ENCODE measurements around the gene NFYB. TPM values are rescaled to one million over a fixed set of nuclear protein-coding genes. Genes with fewer than 3 reads are reported as not detected.
"Not testable (repeated sequence)": the region's sequence is repeated elsewhere in the genome, so short reads cannot be mapped to it uniquely, and the experiment has no call there.

NFYB gene
- total RNA-seq, 4 donors from 2014 or later = 40.9 to 63.0 (median 44.9) TPM

DNA sequence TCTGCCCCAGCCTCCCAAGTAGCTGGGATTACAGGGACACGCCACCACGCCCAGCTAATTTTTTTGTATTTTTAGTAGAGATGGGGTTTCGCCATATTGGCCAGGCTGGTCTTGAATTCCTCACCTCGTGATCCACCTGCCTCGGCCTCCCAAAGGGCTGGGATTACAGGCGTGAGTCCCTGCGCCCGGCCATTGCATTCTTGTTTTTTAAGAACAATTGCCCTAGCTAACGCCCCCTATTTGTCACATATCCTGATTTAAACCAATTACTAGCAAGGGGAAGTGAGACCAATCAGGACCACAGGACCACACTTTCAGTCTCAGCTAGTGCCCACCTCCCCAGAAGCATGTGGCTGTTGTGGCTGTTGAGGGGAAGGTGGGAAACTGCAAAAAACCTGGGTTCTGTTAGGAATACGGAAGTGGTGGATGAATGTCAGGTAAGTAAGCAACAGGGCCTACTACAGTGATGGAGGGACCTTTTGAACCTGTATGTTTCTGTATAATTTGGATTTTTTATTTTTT lies 37.8 kb upstream of the NFYB start:
- TF ChIP-seq, protein P1, sequence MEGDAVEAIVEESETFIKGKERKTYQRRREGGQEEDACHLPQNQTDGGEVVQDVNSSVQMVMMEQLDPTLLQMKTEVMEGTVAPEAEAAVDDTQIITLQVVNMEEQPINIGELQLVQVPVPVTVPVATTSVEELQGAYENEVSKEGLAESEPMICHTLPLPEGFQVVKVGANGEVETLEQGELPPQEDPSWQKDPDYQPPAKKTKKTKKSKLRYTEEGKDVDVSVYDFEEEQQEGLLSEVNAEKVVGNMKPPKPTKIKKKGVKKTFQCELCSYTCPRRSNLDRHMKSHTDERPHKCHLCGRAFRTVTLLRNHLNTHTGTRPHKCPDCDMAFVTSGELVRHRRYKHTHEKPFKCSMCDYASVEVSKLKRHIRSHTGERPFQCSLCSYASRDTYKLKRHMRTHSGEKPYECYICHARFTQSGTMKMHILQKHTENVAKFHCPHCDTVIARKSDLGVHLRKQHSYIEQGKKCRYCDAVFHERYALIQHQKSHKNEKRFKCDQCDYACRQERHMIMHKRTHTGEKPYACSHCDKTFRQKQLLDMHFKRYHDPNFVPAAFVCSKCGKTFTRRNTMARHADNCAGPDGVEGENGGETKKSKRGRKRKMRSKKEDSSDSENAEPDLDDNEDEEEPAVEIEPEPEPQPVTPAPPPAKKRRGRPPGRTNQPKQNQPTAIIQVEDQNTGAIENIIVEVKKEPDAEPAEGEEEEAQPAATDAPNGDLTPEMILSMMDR (IDR thresholded peaks at IDR 0.05) = no peak
- TF ChIP-seq POLR2A (IDR thresholded peaks at IDR 0.05) = no peak
- intact Hi-C loops (cut with DNase I; ENCODE audit: low total_unique reads) = no loop called here
- H3K4me1 ChIP-seq = peaks cover 0 to 20% of the 10 kb centered on the region in 2 donors
- H3K9me3 ChIP-seq = no peaks in the 10 kb centered on the region
- no peaks in the 10 kb centered on the region for H3K36me3 ChIP-seq
- no peaks in the 10 kb centered on the region for H3K27me3 ChIP-seq
- H3K4me3 ChIP-seq = no peak overlapping the region
- DNase-seq = no peak
- H3K27ac ChIP-seq = peak overlapping the region; percentile 82 to 95

DNA sequence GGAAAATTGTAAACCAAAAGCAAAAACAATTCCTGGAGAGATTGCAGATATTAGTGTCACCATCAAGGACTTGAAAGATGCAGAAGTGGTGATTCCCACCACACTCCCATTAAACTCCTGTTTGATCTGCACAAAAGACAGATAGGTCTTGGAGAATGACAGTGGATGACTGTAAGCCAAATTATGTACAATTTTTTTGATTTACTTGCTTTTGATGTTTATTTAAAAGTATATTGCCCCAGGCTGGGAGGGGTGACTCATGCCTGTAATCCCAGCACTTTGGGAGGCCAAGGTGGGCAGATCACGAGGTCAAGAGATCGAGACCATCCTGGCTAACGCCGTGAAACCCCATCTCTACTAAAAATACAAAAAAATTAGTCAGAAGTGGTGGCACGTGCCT lies 35.8 kb upstream of the NFYB start:
- peaks cover 0 to 17% of the 10 kb centered on the region in 2 donors for H3K4me1 ChIP-seq
- DNase-seq; H3K36me3 ChIP-seq; intact Hi-C loops (cut with DNase I; ENCODE audit: low total_unique reads); H3K27ac ChIP-seq; H3K9me3 ChIP-seq; H3K27me3 ChIP-seq; H3K4me3 ChIP-seq: not testable (repeated sequence)

DNA sequence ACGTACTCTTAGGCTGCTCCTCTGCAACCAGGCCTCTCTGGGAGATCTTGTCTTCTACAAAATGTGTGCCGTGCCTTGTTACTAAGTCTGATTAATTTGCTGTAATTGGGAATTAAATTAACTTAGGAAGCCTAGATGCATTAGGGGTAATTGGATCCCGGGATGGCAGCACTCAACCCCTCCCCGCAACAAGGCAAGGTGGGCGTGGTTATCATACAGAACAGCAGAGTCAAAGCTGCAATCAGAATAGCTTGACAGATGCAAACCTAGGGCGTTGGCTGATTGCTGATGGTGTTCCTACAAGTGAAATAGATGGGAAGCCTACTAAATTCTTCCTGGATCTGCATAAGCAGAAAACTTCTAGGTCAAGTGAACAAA lies 34.5 kb upstream of the NFYB start:
- H3K27ac ChIP-seq = no peak overlapping the region
- DNase-seq = no peak
- H3K27me3 ChIP-seq = no peaks in the 10 kb centered on the region
- no peaks in the 10 kb centered on the region for H3K9me3 ChIP-seq
- H3K36me3 ChIP-seq = no peaks in the 10 kb centered on the region
- no peak for TF ChIP-seq POLR2A (IDR thresholded peaks at IDR 0.05)
- TF ChIP-seq, protein P1 (IDR thresholded peaks at IDR 0.05) = no peak
- H3K4me3 ChIP-seq = no peak overlapping the region
- H3K4me1 ChIP-seq = peaks cover 0 to 10% of the 10 kb centered on the region in 2 donors
- intact Hi-C loops (cut with DNase I; ENCODE audit: low total_unique reads) = no loop called here

DNA sequence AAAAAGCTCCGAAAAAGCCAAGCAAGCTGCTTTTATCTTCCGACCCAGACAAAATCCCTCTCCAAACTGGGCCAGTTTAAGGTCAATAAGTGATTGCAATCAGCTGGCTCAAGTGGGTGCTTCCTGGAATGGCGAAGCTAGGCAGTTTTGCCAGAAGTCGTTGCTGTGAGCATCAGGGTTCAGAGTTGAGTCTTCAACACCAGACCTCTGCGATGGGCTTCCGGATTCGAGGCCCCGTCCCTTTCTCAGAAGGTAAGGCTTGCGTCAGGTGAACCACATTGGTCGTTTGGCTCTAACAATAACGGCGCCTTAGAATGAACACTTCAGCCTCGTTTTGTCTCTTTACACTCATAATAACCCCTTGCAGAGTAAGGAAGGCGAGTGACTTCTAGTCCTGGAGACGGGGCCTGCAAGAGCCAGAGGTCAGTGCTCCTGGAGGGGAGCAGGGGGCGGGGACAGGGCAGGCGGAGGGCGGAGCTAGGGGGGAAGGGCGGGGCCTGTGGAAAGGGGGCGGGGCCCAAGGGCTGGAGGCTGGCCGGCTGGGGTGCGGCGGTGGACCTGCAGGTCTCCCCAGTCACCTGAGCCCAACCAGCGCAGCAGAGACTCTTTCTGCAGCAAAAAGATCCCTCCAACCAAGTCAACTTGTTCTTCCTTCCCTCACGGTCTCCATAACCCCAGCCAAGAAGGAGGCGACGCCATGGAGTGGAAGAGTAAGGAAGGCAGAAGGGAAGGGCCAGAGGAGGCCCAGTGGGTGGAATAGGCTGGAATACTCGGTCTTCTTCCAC lies 34.0 kb upstream of the NFYB start:
- Histone ChIP-seq H3K4me1 (peaks cover 0 to 6% of the 10 kb centered on the region in 2 donors), H3K27me3 (no peaks in the 10 kb centered on the region), H3K9me3 (no peaks in the 10 kb centered on the region), H3K36me3 (no peaks in the 10 kb centered on the region), H3K4me3 (no peak overlapping the region), H3K27ac (no peak overlapping the region)
- intact Hi-C loops (cut with DNase I; ENCODE audit: low total_unique reads) = no loop called here
- TF ChIP-seq POLR2A (IDR thresholded peaks at IDR 0.05) = no peak
- TF ChIP-seq, protein P1 (IDR thresholded peaks at IDR 0.05) = no peak
- no peak for DNase-seq

DNA sequence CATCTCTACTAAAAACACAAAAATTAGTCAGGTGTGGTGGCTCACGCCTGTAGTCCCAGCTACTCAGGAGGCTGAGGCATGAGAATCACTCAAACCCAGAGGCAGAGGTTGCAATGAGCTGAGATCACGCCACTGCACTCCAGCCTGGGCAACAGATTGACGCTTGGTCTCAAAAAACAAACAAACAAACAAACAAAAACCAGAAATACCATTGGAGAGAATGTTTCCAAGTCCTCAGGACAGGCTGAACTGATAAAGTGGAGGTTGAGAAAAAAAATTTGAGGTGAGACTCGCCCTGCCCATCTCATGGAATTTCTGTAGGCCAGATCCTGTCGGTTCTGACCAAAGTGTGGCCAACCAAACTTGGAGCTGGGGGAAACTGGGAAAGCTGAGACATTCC lies 30.6 kb upstream of the NFYB start:
- H3K27me3 ChIP-seq = no peaks in the 10 kb centered on the region
- no peak overlapping the region for H3K4me3 ChIP-seq
- H3K36me3 ChIP-seq = no peaks in the 10 kb centered on the region
- DNase-seq = no peak
- H3K9me3 ChIP-seq = no peaks in the 10 kb centered on the region
- H3K27ac ChIP-seq = no peak overlapping the region
- TF ChIP-seq POLR2A (IDR thresholded peaks at IDR 0.05) = no peak
- TF ChIP-seq, protein P1 (IDR thresholded peaks at IDR 0.05) = no peak
- H3K4me1 ChIP-seq = no peaks in the 10 kb centered on the region
- intact Hi-C loops (cut with DNase I; ENCODE audit: low total_unique reads) = no loop called here
